A549 (cell line): ENCODE results near the gene MCU. TPM values are rescaled to one million over a fixed set of nuclear protein-coding genes. Genes with fewer than 3 reads are reported as not detected.

Experiments used
- ATAC-seq, 2 experiments: fragments of 200-7000 bp in 1 of 2; fragments of >200 bp in 1 of 2; cut with Nextera tagmentation in 1 of 2; cut with Tn5 transposase in 1 of 2; 3 replicates each; pipeline versions ENCODE4 v1.8.0 to v1.9.1; 2018 to 2020; ENCODE audit warnings: mild to moderate bottlenecking in 1 of 2, moderate library complexity in 1 of 2
- CTCF ChIA-PET: fragments of 300-600 bp; sonication (Branson Sonifier 250); formaldehyde crosslinking; extraction: SDS; loops from one replicate; lab custom pipeline; 2021; ENCODE audit warnings: antibody characterized with exemption, inconsistent platforms; lab: Yijun Ruan, JAX
- POLR2A ChIA-PET: fragments of 350-600 bp; formaldehyde crosslinking; extraction: SDS; loops from one replicate; lab custom pipeline; 2021; ENCODE audit warnings: antibody characterized with exemption, inconsistent platforms; lab: Yijun Ruan, JAX
- DNase-seq, 2 experiments: peaks; one replicate each; pipeline versions ENCODE4 v3.0.0 to v3.0.0-alpha.2; 2011 to 2016; ENCODE audit warnings: low read depth in 1 of 2, low spot score in 1 of 2
- FAIRE-seq: peaks from 2 replicates; lab custom pipeline; 2011; peaks lifted over from hg19 to GRCh38; lab: Jason Lieb, UNC
- H3K27ac ChIP-seq, 2 experiments: fragments of >200 bp; sonication (Bioruptor Twin); formaldehyde crosslinking; 3 replicates each; pipeline ENCODE4 v1.5.1; 2016 to 2017
- H3K4me1 ChIP-seq: fragments of >200 bp; sonication (Bioruptor Twin); formaldehyde crosslinking; 3 replicates; pipeline ENCODE4 v1.6.1; 2016
- H3K4me2 ChIP-seq: fragments of >200 bp; sonication (Bioruptor Twin); formaldehyde crosslinking; 3 replicates; pipeline ENCODE4 v1.6.1; 2016
- H3K4me3 ChIP-seq: fragments of >200 bp; sonication (Bioruptor Twin); formaldehyde crosslinking; 3 replicates; pipeline ENCODE4 v1.5.1; 2016
- H3K9me3 ChIP-seq: fragments of >200 bp; sonication (Bioruptor Twin); formaldehyde crosslinking; 3 replicates; pipeline ENCODE4 v1.6.1; 2016
- CEBPB ChIP-seq, 2 experiments: fragments of >200 bp in 1 of 2; sonication (Bioruptor Twin) in 1 of 2; formaldehyde crosslinking in 1 of 2; IDR thresholded peaks; 2 replicates each; pipeline ENCODE4 v1.6.1; 2012 to 2016
- E2F6 ChIP-seq: IDR thresholded peaks from 2 replicates; pipeline ENCODE4 v1.6.1; 2012; ENCODE audit warnings: low read depth, borderline replicate concordance
- FOSB ChIP-seq: fragments of 250-450 bp; sonication (Bioruptor Pico); IDR thresholded peaks from 2 replicates; pipeline ENCODE4 v1.5.0; 2020; ENCODE audit warnings: mild to moderate bottlenecking, moderate library complexity
- FOXS1 ChIP-seq: fragments of 250-450 bp; sonication (Bioruptor Pico); IDR thresholded peaks from 2 replicates; pipeline ENCODE4 v1.5.0; 2020; ENCODE audit warnings: mild to moderate bottlenecking, moderate library complexity
- GATA3 ChIP-seq: IDR thresholded peaks from 2 replicates; pipeline ENCODE4 v1.6.1; 2012; ENCODE audit warnings: borderline replicate concordance
- HDAC2 ChIP-seq: fragments of 200-600 bp; sonication (generic); IDR thresholded peaks from 2 replicates; pipeline ENCODE4 v1.6.1; 2016
- HOXB5 ChIP-seq: fragments of 250-450 bp; sonication (Bioruptor Pico); IDR thresholded peaks from 2 replicates; pipeline ENCODE4 v1.5.0; 2020; ENCODE audit warnings: mild to moderate bottlenecking, moderate library complexity
- JUN ChIP-seq, 2 experiments: fragments of >200 bp; sonication (Bioruptor Twin); formaldehyde crosslinking; IDR thresholded peaks; 2 replicates in 1 of 2; 3 replicates in 1 of 2; pipeline ENCODE4 v1.6.1; 2016 to 2017
- JUNB ChIP-seq: fragments of >200 bp; sonication (Bioruptor Twin); formaldehyde crosslinking; IDR thresholded peaks from 2 replicates; pipeline ENCODE4 v1.6.1; 2016
- KDM5A ChIP-seq: fragments of 200-600 bp; sonication (generic); IDR thresholded peaks from 2 replicates; pipeline ENCODE4 v1.6.1; 2016; ENCODE audit warnings: antibody characterized with exemption, mild to moderate bottlenecking
- MAFK ChIP-seq: fragments of 450-650 bp; IDR thresholded peaks from 2 replicates; pipeline ENCODE4 v1.6.1; 2014; ENCODE audit not compliant: partially characterized antibody
- MYC ChIP-seq: IDR thresholded peaks from 2 replicates; pipeline ENCODE4 v1.6.1; 2012; ENCODE audit warnings: mild to moderate bottlenecking, inconsistent platforms, low read length, improper control_type of control experiment, borderline replicate concordance
- NFE2L2 ChIP-seq: fragments of 150-350 bp; conservative IDR thresholded peaks from 2 replicates; pipeline ENCODE4 v1.6.1; 2014; ENCODE audit warnings: low read length
- POLR2A ChIP-seq: IDR thresholded peaks from 2 replicates; pipeline ENCODE4 v1.6.1; 2012; ENCODE audit warnings: mild to moderate bottlenecking, low read length
- POLR2AphosphoS2 ChIP-seq: conservative IDR thresholded peaks from 2 replicates; pipeline ENCODE4 v1.6.1; 2012; ENCODE audit warnings: low read length, improper control_type of control experiment, inconsistent platforms
- RAD21 ChIP-seq, 2 experiments: fragments of >200 bp in 1 of 2; sonication (Bioruptor Twin) in 1 of 2; formaldehyde crosslinking in 1 of 2; IDR thresholded peaks in 1 of 2; conservative IDR thresholded peaks in 1 of 2; 2 replicates in 1 of 2; 3 replicates in 1 of 2; pipeline ENCODE4 v1.6.1; 2012 to 2018; ENCODE audit warnings: inconsistent platforms in 1 of 2
- RNF2 ChIP-seq: fragments of 200-600 bp; sonication (generic); IDR thresholded peaks from 2 replicates; pipeline ENCODE4 v1.6.1; 2016; ENCODE audit warnings: low read depth, mild to moderate bottlenecking, antibody characterized with exemption, moderate library complexity, borderline replicate concordance
- SMC3 ChIP-seq: fragments of >200 bp; sonication (Bioruptor Twin); formaldehyde crosslinking; IDR thresholded peaks from 3 replicates; pipeline ENCODE4 v1.6.1; 2018; ENCODE audit warnings: inconsistent platforms
- TFCP2L1 ChIP-seq: fragments of 250-450 bp; sonication (Bioruptor Pico); IDR thresholded peaks from 2 replicates; pipeline ENCODE4 v1.5.0; 2021; ENCODE audit warnings: mild to moderate bottlenecking
- ZNF302 ChIP-seq: fragments of 250-450 bp; sonication (Bioruptor Pico); IDR thresholded peaks from 2 replicates; pipeline ENCODE4 v1.9.0; 2021; ENCODE audit warnings: inconsistent platforms, mild to moderate bottlenecking, moderate library complexity
- WGBS: methylation state at CpG from one replicate; pipeline ENCODE4 v1.1.6; 2017; ENCODE audit errors: missing lambda C conversion rate; 5-methylcytosine and 5-hydroxymethylcytosine counted together
- polyA plus RNA-seq, 4 experiments: library from polyadenylated mRNA; depleted of rRNA in 3 of 4; stranded (reverse); fragments of >200 nt; fragmentation: RNase III in 1 of 4; extraction: RNeasy Plus Mini Kit Qiagen cat#74134 plus additional on column Dnase treatment in 1 of 4; gene quantifications; 2 replicates in 3 of 4; 3 replicates in 1 of 4; pipeline ENCODE4 v1.2.3, GENCODE V29; 2011 to 2017
- TF ChIP-seq, protein P1 (sequence below): fragments of 250-450 bp; sonication (Bioruptor Pico); IDR thresholded peaks from 2 replicates; pipeline ENCODE4 v1.5.0; 2020; ENCODE audit warnings: low read depth, mild to moderate bottlenecking, moderate library complexity
- TF ChIP-seq, protein P2 (sequence below): fragments of 150-350 bp; IDR thresholded peaks from 2 replicates; pipeline ENCODE4 v1.6.1; 2014; ENCODE audit warnings: low read depth, mild to moderate bottlenecking, low read length

MCU gene
- polyA plus RNA-seq, 2 of the 4 experiments (the other 2 are of a cell fraction): 44.0 to 221 TPM

DNA sequence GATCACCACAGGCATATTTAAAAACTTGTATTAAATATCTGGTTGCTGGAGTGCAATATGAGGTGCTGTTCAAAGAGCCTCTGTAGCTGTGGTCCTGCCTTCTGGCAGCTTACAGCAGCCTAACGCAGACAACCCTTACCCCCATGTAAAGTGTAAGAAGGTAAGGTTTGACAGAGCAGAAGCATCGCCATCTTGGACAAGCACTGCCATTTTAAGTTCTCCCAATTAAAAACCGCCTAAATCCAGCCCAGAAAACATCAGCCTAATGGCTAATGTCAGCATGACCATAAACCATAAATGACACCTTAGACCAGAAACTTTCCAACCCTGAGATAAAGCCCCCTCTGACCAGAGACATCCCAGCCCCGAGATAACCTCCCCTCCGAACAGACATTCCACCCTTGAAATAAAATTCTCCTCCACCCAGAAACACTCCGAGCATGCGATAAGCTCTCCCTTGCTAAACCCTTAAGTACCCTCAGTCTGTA lies 196.3 kb downstream of the MCU start:
- no peak for DNase-seq
- H3K4me3 ChIP-seq: no peak overlapping the region
- no peak for ATAC-seq
- CTCF ChIA-PET: interaction anchor here (0.6 to 1.1 kb wide), 3 partner anchors 9 to 26 kb away, joined by 3 read pairs; no protein-coding TSS in a partner anchor
- no peaks in the 10 kb centered on the region for H3K9me3 ChIP-seq
- POLR2A ChIA-PET: no interaction called here
- no peak overlapping the region for H3K4me2 ChIP-seq
- no peak for FAIRE-seq
- no peaks in the 10 kb centered on the region for H3K4me1 ChIP-seq
- H3K27ac ChIP-seq: no peak overlapping the region
- WGBS: 96% methylated on average over 7 of the region's 7 CpGs
- no peak for TF ChIP-seq SMC3
- TF ChIP-seq, protein P1, sequence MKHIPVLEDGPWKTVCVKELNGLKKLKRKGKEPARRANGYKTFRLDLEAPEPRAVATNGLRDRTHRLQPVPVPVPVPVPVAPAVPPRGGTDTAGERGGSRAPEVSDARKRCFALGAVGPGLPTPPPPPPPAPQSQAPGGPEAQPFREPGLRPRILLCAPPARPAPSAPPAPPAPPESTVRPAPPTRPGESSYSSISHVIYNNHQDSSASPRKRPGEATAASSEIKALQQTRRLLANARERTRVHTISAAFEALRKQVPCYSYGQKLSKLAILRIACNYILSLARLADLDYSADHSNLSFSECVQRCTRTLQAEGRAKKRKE (CRISPR knock-in tag): no peak
- no peak for TF ChIP-seq KDM5A
- TF ChIP-seq MYC: no peak

DNA sequence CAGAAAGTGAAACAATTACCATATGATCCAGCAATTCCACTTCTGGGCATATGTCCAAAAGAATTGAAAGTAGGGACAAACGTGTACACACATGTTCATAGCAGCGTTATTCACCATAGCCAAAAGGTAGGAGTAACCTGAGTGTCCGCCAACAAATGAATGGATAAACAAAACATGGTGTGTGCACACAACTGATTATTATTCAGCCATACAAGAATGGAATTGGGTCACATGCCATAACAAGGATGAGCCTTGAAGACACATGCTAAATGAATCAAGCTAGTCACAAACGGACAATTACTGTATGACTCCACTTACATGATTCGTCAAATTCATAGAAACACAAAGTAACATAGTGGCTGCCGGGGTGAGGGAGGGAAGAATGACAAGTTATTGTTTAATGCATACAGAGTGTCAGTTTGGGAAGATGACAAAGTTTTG lies 197.5 kb downstream of the MCU start:
- ChIA-PET POLR2A (no interaction called here), CTCF (interaction anchor here (1.0 kb wide), 1 partner anchor 18 kb away, joined by 4 read pairs; no protein-coding TSS in a partner anchor)
- TF ChIP-seq POLR2AphosphoS2: 0 out of 2 replicates have a peak, but pooled peaks have one; percentile 5
- no peak for TF ChIP-seq ZNF302 (CRISPR knock-in tag)
- TF ChIP-seq KDM5A: no peak
- WGBS: 81% methylated on average over 6 of the region's 6 CpGs
- FAIRE-seq (no peak), DNase-seq (peak in 1 of 2 experiments; percentile 6), ATAC-seq (no peak)
- no peaks in the 10 kb centered on the region for H3K4me1 ChIP-seq
- H3K4me2 ChIP-seq: no peak overlapping the region
- no peak overlapping the region for H3K27ac ChIP-seq
- no peak overlapping the region for H3K4me3 ChIP-seq
- no peaks in the 10 kb centered on the region for H3K9me3 ChIP-seq

GRCh38 chr10:72890086-72890485 lies 198.1 kb downstream of the MCU start:
- CTCF ChIA-PET: interaction anchor here (0.9 to 1.1 kb wide), 3 partner anchors 9 to 17 kb away, joined by 4 to 8 read pairs (median 4); no protein-coding TSS in a partner anchor
- no peak for DNase-seq
- Histone ChIP-seq H3K4me2 (no peak overlapping the region), H3K27ac (no peak overlapping the region), H3K9me3 (no peaks in the 10 kb centered on the region)
- peak in 1 of 2 experiments; percentile 49; a peak in 2 of 6 replicates for ATAC-seq
- 87% methylated on average over 2 of the region's 2 CpGs for WGBS
- POLR2A ChIA-PET: no interaction called here
- no peak for TF ChIP-seq JUNB
- TF ChIP-seq FOXS1 (CRISPR knock-in tag): no peak
- no peak for TF ChIP-seq MAFK
- TF ChIP-seq, protein P1 (CRISPR knock-in tag): no peak
- TF ChIP-seq, protein P2, sequence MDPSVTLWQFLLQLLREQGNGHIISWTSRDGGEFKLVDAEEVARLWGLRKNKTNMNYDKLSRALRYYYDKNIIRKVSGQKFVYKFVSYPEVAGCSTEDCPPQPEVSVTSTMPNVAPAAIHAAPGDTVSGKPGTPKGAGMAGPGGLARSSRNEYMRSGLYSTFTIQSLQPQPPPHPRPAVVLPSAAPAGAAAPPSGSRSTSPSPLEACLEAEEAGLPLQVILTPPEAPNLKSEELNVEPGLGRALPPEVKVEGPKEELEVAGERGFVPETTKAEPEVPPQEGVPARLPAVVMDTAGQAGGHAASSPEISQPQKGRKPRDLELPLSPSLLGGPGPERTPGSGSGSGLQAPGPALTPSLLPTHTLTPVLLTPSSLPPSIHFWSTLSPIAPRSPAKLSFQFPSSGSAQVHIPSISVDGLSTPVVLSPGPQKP: no peak
- TF ChIP-seq NFE2L2: no peak
- TF ChIP-seq E2F6: no peak
- no peak for TF ChIP-seq TFCP2L1 (CRISPR knock-in tag)
- no peak for TF ChIP-seq HDAC2
- no peak for TF ChIP-seq RAD21 (conservative IDR thresholded peaks at IDR 0.05 in 1 of 2, IDR thresholded peaks at IDR 0.05 in 1 of 2)
- no peak for TF ChIP-seq GATA3
- no peak for TF ChIP-seq CEBPB (IDR thresholded peaks at IDR 0.05)
- TF ChIP-seq RNF2: no peak
- no peak for TF ChIP-seq JUN (IDR thresholded peaks at IDR 0.05)
- no peak for TF ChIP-seq FOSB
- no peak for TF ChIP-seq POLR2A
- no peak for TF ChIP-seq HOXB5
- TF ChIP-seq, all 56 proteins: peak for 0
- FAIRE-seq: no peak
- Histone ChIP-seq H3K4me1 (no peaks in the 10 kb centered on the region), H3K4me3 (no peak overlapping the region)
